Gastrocnemius medialis (tissue), 4 donors: ENCODE data around the gene CAMK4. TPM values are rescaled to one million over a fixed set of nuclear protein-coding genes. Genes with fewer than 3 reads are reported as not detected.
A peak's percentile ranks its signal among the peaks of the same experiment; 100 is the strongest.

Experiments used
- ATAC-seq, 2 donors: fragments of 150-250 bp; one replicate each; pipeline ENCODE4 v1.9.1; 2016
- DNase-seq, 2 donors: peaks; one replicate each; pipeline ENCODE4 v3.0.0-alpha.2; 2019
- H3K27ac ChIP-seq, 4 donors: fragments of 200-600 bp; sonication (generic); 1 replicate in 1 of 4; 2 replicates in 3 of 4; pipeline ENCODE4 v1.5.1; 2016 to 2018; ENCODE audit warnings: mild to moderate bottlenecking in 2 of 4, moderate library complexity in 1 of 4
- H3K27me3 ChIP-seq, 3 donors: fragments of 200-600 bp; sonication (generic) in 2 of 3; 1 replicate in 1 of 3; 2 replicates in 2 of 3; pipeline versions ENCODE4 v1.5.1 to v1.6.0; 2016 to 2019; ENCODE audit warnings: mild to moderate bottlenecking in 1 of 3, moderate library complexity in 1 of 3
- H3K36me3 ChIP-seq, 2 donors: fragments of 200-600 bp; sonication (generic) in 1 of 2; one replicate each; pipeline ENCODE4 v1.5.1; 2017 to 2018
- H3K4me1 ChIP-seq, 2 donors: fragments of 200-600 bp; sonication (generic) in 1 of 2; one replicate each; pipeline ENCODE4 v1.5.1; 2016 to 2017; ENCODE audit warnings: mild to moderate bottlenecking in 2 of 2
- H3K4me3 ChIP-seq, 4 donors: fragments of 200-600 bp; sonication (generic) in 3 of 4; 1 replicate in 1 of 4; 2 replicates in 3 of 4; pipeline ENCODE4 v1.5.1; 2016 to 2019; ENCODE audit warnings: mild to moderate bottlenecking in 2 of 4
- H3K9me3 ChIP-seq, 3 donors: fragments of 200-600 bp; sonication (generic) in 2 of 3; 1 replicate in 1 of 3; 2 replicates in 2 of 3; pipeline ENCODE4 v1.5.1; 2016 to 2019
- CTCF ChIP-seq, 5 experiments: fragments of 450-650 bp in 3 of 5; fragments of 200-600 bp in 2 of 5; sonication (generic) in 2 of 5; IDR thresholded peaks in 4 of 5; conservative IDR thresholded peaks in 1 of 5; 1 replicate in 4 of 5; 2 replicates in 1 of 5; pipeline ENCODE4 v1.5.1; 2016 to 2019; ENCODE audit warnings: antibody characterized with exemption in 5 of 5, mild to moderate bottlenecking in 3 of 5, moderate library complexity in 3 of 5
- POLR2A ChIP-seq, 2 donors: fragments of 450-650 bp; IDR thresholded peaks; one replicate each; pipeline ENCODE4 v1.6.1; 2017; ENCODE audit warnings: antibody characterized with exemption in 2 of 2, mild to moderate bottlenecking in 2 of 2, moderate library complexity in 2 of 2
- in situ Hi-C, 4 donors: fragments of 200-750 bp; cut with MboI; loops; one replicate each; pipeline versions ENCODE4 v1.15.0 to v1.8.0; 2017; ENCODE audit warnings: low sequenced_read_pairs in 4 of 4
- intact Hi-C: fragments of 100-400 bp; cut with DNase I; formaldehyde crosslinking; loops from one replicate; pipeline ENCODE4 v1.15.1; 2023; ENCODE audit warnings: low total_unique reads
- total RNA-seq, 4 donors: library from RNA; depleted of rRNA; stranded (reverse); fragments of >200 nt; gene quantifications; one replicate each; pipeline versions ENCODE4 v1.1.0 to v1.2.3, GENCODE V29; 2016

Gene CAMK4
- total RNA-seq, result 1 to 10 TPM in 2 of 4 donors, under 1 TPM in 2; 0.27 to 1.0 (median 0.72) TPM

GRCh38 chr5:111223787-111224560 is at the start of gene CAMK4:
Gene CAMK4, plus strand, starts transcription at chr5:111224384. Its CDS starts 100 bp downstream, at chr5:111224484.
- peaks cover 17 to 28% (median 23%) of the 10 kb centered on the region in 3 donors for H3K27me3 ChIP-seq
- TF ChIP-seq CTCF (IDR thresholded peaks at IDR 0.05 in 4 of 5, conservative IDR thresholded peaks at IDR 0.05 in 1 of 5), result no peak
- TF ChIP-seq POLR2A (IDR thresholded peaks at IDR 0.05), result no peak
- intact Hi-C loops, result no loop called here

GRCh38 chr5:111183064-111183463 is 41.1 kb upstream of the CAMK4 start:
- no peak for TF ChIP-seq POLR2A (IDR thresholded peaks at IDR 0.05)
- TF ChIP-seq CTCF (IDR thresholded peaks at IDR 0.05 in 4 of 5, conservative IDR thresholded peaks at IDR 0.05 in 1 of 5), result no peak
- intact Hi-C loops, result no loop called here

More at GRCh38 chr5:111223787-111224560, at the start of gene CAMK4:
- DNase-seq, result peak in 1 of 2 donors; percentile 11
- ATAC-seq, result peak; percentile 21 to 45
- Histone ChIP-seq H3K36me3 (no peaks in the 10 kb centered on the region), H3K9me3 (no peaks in the 10 kb centered on the region), H3K4me3 (peak within 1 kb of the TSS; percentile 45 to 58 (median 50)), H3K27ac (no peak within 1 kb of the TSS), H3K4me1 (no peaks in the 10 kb centered on the region)
- in situ Hi-C loops, result no loop called here

GRCh38 chr5:111187079-111187478 is 37.1 kb upstream of the CAMK4 start:
- TF ChIP-seq CTCF (IDR thresholded peaks at IDR 0.05 in 4 of 5, conservative IDR thresholded peaks at IDR 0.05 in 1 of 5) (no peak), POLR2A (IDR thresholded peaks at IDR 0.05) (no peak)
- in situ Hi-C loops, result no loop called here

More at GRCh38 chr5:111183064-111183463, 41.1 kb upstream of the CAMK4 start:
- ATAC-seq, result no peak
- no peak for DNase-seq
- Histone ChIP-seq H3K9me3 (no peaks in the 10 kb centered on the region), H3K4me3 (no peak overlapping the region), H3K36me3 (no peaks in the 10 kb centered on the region), H3K27me3 (no peaks in the 10 kb centered on the region), H3K27ac (no peak overlapping the region), H3K4me1 (no peaks in the 10 kb centered on the region)
- in situ Hi-C loops, result no loop called here

GRCh38 chr5:111194053-111194452 is 30.1 kb upstream of the CAMK4 start:
- no peak for DNase-seq
- TF ChIP-seq POLR2A (IDR thresholded peaks at IDR 0.05), result no peak
- no peak for TF ChIP-seq CTCF (IDR thresholded peaks at IDR 0.05 in 4 of 5, conservative IDR thresholded peaks at IDR 0.05 in 1 of 5)
- no peaks in the 10 kb centered on the region for H3K36me3 ChIP-seq
- in situ Hi-C loops, result no loop called here
- ATAC-seq, result no peak
- H3K4me3 ChIP-seq, result no peak overlapping the region
- no peaks in the 10 kb centered on the region for H3K9me3 ChIP-seq
- intact Hi-C loops, result no loop called here
- H3K4me1 ChIP-seq, result no peaks in the 10 kb centered on the region
- no peaks in the 10 kb centered on the region for H3K27me3 ChIP-seq
- H3K27ac ChIP-seq, result no peak overlapping the region

More at GRCh38 chr5:111187079-111187478, 37.1 kb upstream of the CAMK4 start:
- H3K9me3 ChIP-seq, result no peaks in the 10 kb centered on the region
- no peak overlapping the region for H3K27ac ChIP-seq
- H3K4me1 ChIP-seq, result no peaks in the 10 kb centered on the region
- no peak overlapping the region for H3K4me3 ChIP-seq
- ATAC-seq (no peak), DNase-seq (no peak)
- no peaks in the 10 kb centered on the region for H3K27me3 ChIP-seq
- intact Hi-C loops, result no loop called here
- no peaks in the 10 kb centered on the region for H3K36me3 ChIP-seq
